Tibial nerve (tissue), 4 donors: ENCODE results near the gene AK3.

Experiments
- CTCF ChIP-seq, 5 experiments: fragments of 200-600 bp in 3 of 5; fragments of 450-650 bp in 2 of 5; sonication (generic) in 3 of 5; IDR thresholded peaks; one replicate each; pipeline ENCODE4 v1.5.1; 2016 to 2019; ENCODE audit warnings: antibody characterized with exemption in 5 of 5, mild to moderate bottlenecking in 3 of 5, moderate library complexity in 2 of 5
- EP300 ChIP-seq, 2 donors: sonication (generic); formaldehyde crosslinking; IDR thresholded peaks; one replicate each; pipeline ENCODE4 v1.6.1; 2017; ENCODE audit warnings: antibody characterized with exemption in 2 of 2, mild to moderate bottlenecking in 1 of 2

GRCh38 chr9:4700932-4701331 lies 40.1 kb downstream of the AK3 start:
- no peak for TF ChIP-seq CTCF (IDR thresholded peaks at IDR 0.05)
- no peak for TF ChIP-seq EP300 (IDR thresholded peaks at IDR 0.05)
